Measurements from ENCODE around the gene CADPS2.

Gene CADPS2

GRCh38 chr7:122415510-122415909 lies 470.8 kb downstream of the CADPS2 start:
- Histone ChIP-seq H3K4me3 (replicated peaks; ENCODE audit: insufficient read depth, low read length) (no peak overlapping the region), H3K27ac (replicated peaks) (no peak overlapping the region), H3K27me3 (ENCODE audit: insufficient read depth, poor library complexity, severe bottlenecking) (no peaks in the 10 kb centered on the region)
- DNase-seq (ENCODE audit: low read depth in 1 of 2, low spot score in 1 of 2) = no peak
- TF ChIP-seq, protein P1, sequence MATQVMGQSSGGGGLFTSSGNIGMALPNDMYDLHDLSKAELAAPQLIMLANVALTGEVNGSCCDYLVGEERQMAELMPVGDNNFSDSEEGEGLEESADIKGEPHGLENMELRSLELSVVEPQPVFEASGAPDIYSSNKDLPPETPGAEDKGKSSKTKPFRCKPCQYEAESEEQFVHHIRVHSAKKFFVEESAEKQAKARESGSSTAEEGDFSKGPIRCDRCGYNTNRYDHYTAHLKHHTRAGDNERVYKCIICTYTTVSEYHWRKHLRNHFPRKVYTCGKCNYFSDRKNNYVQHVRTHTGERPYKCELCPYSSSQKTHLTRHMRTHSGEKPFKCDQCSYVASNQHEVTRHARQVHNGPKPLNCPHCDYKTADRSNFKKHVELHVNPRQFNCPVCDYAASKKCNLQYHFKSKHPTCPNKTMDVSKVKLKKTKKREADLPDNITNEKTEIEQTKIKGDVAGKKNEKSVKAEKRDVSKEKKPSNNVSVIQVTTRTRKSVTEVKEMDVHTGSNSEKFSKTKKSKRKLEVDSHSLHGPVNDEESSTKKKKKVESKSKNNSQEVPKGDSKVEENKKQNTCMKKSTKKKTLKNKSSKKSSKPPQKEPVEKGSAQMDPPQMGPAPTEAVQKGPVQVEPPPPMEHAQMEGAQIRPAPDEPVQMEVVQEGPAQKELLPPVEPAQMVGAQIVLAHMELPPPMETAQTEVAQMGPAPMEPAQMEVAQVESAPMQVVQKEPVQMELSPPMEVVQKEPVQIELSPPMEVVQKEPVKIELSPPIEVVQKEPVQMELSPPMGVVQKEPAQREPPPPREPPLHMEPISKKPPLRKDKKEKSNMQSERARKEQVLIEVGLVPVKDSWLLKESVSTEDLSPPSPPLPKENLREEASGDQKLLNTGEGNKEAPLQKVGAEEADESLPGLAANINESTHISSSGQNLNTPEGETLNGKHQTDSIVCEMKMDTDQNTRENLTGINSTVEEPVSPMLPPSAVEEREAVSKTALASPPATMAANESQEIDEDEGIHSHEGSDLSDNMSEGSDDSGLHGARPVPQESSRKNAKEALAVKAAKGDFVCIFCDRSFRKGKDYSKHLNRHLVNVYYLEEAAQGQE (IDR thresholded peaks at IDR 0.05; ENCODE audit: insufficient replicate concordance, low read depth) = no peak
- no peak for TF ChIP-seq GABPA (IDR thresholded peaks at IDR 0.05; ENCODE audit: low read depth)
- TF ChIP-seq, protein P2, sequence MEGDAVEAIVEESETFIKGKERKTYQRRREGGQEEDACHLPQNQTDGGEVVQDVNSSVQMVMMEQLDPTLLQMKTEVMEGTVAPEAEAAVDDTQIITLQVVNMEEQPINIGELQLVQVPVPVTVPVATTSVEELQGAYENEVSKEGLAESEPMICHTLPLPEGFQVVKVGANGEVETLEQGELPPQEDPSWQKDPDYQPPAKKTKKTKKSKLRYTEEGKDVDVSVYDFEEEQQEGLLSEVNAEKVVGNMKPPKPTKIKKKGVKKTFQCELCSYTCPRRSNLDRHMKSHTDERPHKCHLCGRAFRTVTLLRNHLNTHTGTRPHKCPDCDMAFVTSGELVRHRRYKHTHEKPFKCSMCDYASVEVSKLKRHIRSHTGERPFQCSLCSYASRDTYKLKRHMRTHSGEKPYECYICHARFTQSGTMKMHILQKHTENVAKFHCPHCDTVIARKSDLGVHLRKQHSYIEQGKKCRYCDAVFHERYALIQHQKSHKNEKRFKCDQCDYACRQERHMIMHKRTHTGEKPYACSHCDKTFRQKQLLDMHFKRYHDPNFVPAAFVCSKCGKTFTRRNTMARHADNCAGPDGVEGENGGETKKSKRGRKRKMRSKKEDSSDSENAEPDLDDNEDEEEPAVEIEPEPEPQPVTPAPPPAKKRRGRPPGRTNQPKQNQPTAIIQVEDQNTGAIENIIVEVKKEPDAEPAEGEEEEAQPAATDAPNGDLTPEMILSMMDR (IDR thresholded peaks at IDR 0.05; ENCODE audit: insufficient read depth, low read length) = no peak
- TF ChIP-seq SPI1 (IDR thresholded peaks at IDR 0.05; ENCODE audit: borderline replicate concordance, low read depth) = no peak
- no peak for TF ChIP-seq POLR2AphosphoS5 (IDR thresholded peaks at IDR 0.05; ENCODE audit: low read depth)

DNA sequence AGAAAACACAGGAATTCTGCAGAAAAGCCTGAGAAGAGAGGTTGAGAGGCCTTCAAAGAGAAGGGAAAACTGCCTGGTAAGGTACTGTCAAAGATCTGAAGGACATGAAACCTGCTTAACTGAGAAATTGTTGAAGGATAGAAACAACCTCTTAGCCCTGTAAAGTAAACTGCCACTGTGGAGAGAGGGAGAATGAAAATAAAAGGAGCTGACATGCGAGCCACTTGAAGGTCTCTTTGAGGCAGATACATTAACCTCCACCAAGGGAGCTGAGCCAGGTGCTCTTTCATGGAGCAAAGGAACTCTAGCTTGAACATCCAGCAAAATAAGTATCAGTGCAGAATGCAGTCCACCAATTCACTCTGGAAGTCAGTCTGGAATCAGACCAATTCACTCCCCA lies 472.9 kb downstream of the CADPS2 start:
- TF ChIP-seq POLR2AphosphoS5 (IDR thresholded peaks at IDR 0.05; ENCODE audit: low read depth) (no peak), GABPA (IDR thresholded peaks at IDR 0.05; ENCODE audit: low read depth) (no peak), SPI1 (IDR thresholded peaks at IDR 0.05; ENCODE audit: borderline replicate concordance, low read depth) (no peak)
- TF ChIP-seq, protein P1 (IDR thresholded peaks at IDR 0.05; ENCODE audit: insufficient replicate concordance, low read depth) = no peak
- TF ChIP-seq, protein P2 (IDR thresholded peaks at IDR 0.05; ENCODE audit: insufficient read depth, low read length) = no peak
- Histone ChIP-seq H3K27me3 (ENCODE audit: insufficient read depth, poor library complexity, severe bottlenecking) (no peaks in the 10 kb centered on the region), H3K27ac (replicated peaks) (no peak overlapping the region), H3K4me3 (replicated peaks; ENCODE audit: insufficient read depth, low read length) (no peak overlapping the region)
- no peak for DNase-seq (ENCODE audit: low read depth in 1 of 2, low spot score in 1 of 2)

DNA sequence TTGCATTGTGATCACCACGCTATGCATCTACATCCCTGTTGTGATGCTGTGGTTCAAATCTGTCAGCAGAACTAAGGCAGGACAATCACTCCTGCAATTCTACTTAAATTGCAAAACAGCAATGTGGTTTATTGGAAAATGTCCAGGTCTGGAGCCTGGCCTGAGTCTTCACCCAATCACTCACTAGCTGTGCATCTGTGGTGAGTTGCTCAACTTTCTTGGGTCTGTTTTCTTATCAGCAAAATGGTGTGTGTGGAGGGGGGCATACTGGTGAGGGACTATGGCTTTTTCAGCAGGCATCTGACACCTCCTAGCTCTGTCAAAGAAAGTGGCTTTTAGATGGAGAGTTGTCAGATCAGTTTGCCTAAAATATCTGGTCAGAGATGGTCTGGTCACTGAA lies 473.4 kb downstream of the CADPS2 start:
- TF ChIP-seq, protein P1 (IDR thresholded peaks at IDR 0.05; ENCODE audit: insufficient replicate concordance, low read depth) = no peak
- Histone ChIP-seq H3K4me3 (replicated peaks; ENCODE audit: insufficient read depth, low read length) (no peak overlapping the region), H3K27ac (replicated peaks) (no peak overlapping the region), H3K27me3 (ENCODE audit: insufficient read depth, poor library complexity, severe bottlenecking) (no peaks in the 10 kb centered on the region)
- no peak for DNase-seq (ENCODE audit: low read depth in 1 of 2, low spot score in 1 of 2)

DNA sequence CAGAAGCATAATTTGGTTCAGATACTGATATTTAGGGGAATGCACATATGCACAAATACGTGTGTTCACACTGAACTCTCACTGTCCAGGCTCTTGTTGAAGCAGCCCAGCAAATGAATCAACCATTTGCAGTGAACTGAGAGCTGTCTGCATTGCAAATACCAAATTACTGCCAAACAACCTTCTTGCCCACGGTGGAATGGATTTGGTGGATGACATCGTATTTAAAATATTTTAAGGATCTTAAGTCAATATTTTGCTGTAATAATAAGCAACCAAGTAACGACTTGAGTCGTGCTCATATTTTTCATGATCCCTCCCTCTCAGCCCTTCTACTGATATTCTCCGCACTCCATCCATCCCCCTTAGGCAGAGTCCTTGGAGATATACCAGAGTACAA lies 473.8 kb downstream of the CADPS2 start:
- H3K27me3 ChIP-seq (ENCODE audit: insufficient read depth, poor library complexity, severe bottlenecking) = no peaks in the 10 kb centered on the region
- DNase-seq (ENCODE audit: low read depth in 1 of 2, low spot score in 1 of 2) = no peak
- TF ChIP-seq, protein P2 (IDR thresholded peaks at IDR 0.05; ENCODE audit: insufficient read depth, low read length) = no peak
- no peak overlapping the region for H3K4me3 ChIP-seq (replicated peaks; ENCODE audit: insufficient read depth, low read length)
- H3K27ac ChIP-seq (replicated peaks) = no peak overlapping the region

Measured in HL-60 (cell line).